H1 (cell line): ENCODE data around the gene KRT6C. TPM values are rescaled to one million over a fixed set of nuclear protein-coding genes. Genes with fewer than 3 reads are reported as not detected.

Source experiments
- CTCF ChIA-PET: fragments of 300-600 bp; sonication (Branson Sonifier 250); formaldehyde crosslinking; loops from one replicate; lab custom pipeline; 2021; ENCODE audit not compliant: partially characterized antibody; lab: Charles Lee
- POLR2A ChIA-PET: fragments of 300-600 bp; sonication (Branson Sonifier 250); formaldehyde crosslinking; loops from one replicate; lab custom pipeline; 2021; ENCODE audit warnings: inconsistent platforms; ENCODE audit not compliant: partially characterized antibody; lab: Charles Lee
- DNase-seq, 2 experiments: peaks; one replicate each; pipeline versions ENCODE4 v3.0.0 to v3.0.0-alpha.2; 2010 to 2022; ENCODE audit warnings: low spot score in 2 of 2, low read depth in 1 of 2, mixed read lengths in 1 of 2
- FAIRE-seq: peaks from 2 replicates; lab custom pipeline; 2011; peaks lifted over from hg19 to GRCh38; lab: Jason Lieb, UNC
- H2AFZ ChIP-seq: 2 replicates; pipeline ENCODE4 v1.8.1; 2012; ENCODE audit warnings: low read length, inconsistent platforms
- H2AK5ac ChIP-seq: 2 replicates; pipeline ENCODE4 v1.6.1; 2013; ENCODE audit warnings: low read depth, low read length
- H2BK120ac ChIP-seq: replicated peaks from 2 replicates; pipeline ENCODE3; 2013; ENCODE audit warnings: low read depth, low read length, inconsistent platforms
- H2BK12ac ChIP-seq: 2 replicates; pipeline ENCODE4 v1.6.1; 2013; ENCODE audit warnings: low read depth, low read length
- H2BK15ac ChIP-seq: 2 replicates; pipeline ENCODE4 v1.6.1; 2013; ENCODE audit warnings: low read length
- H2BK20ac ChIP-seq: 2 replicates; pipeline ENCODE4 v1.6.1; 2013; ENCODE audit warnings: low read length
- H2BK5ac ChIP-seq: 2 replicates; pipeline ENCODE4 v1.6.1; 2013; ENCODE audit warnings: low read depth, low read length
- H3K14ac ChIP-seq: 2 replicates; pipeline ENCODE4 v1.6.1; 2013; ENCODE audit warnings: inconsistent platforms; ENCODE audit not compliant: insufficient read length
- H3K18ac ChIP-seq: 2 replicates; pipeline ENCODE4 v1.6.1; 2013; ENCODE audit warnings: low read length; ENCODE audit errors: extremely low read depth
- H3K23ac ChIP-seq: 2 replicates; pipeline ENCODE4 v1.6.1; 2013; ENCODE audit warnings: inconsistent platforms; ENCODE audit not compliant: insufficient read length
- H3K23me2 ChIP-seq: 2 replicates; pipeline ENCODE4 v1.6.1; 2013; ENCODE audit warnings: low read depth, low read length
- H3K27ac ChIP-seq: 2 replicates; pipeline ENCODE4 v1.6.1; 2011; ENCODE audit warnings: low read depth, low read length, inconsistent platforms
- H3K27me3 ChIP-seq, 4 experiments: replicated peaks in 1 of 4; 1 replicate in 1 of 4; 2 replicates in 3 of 4; pipeline versions ENCODE4 v1.6.1 to v1.8.1; 2011 to 2013; ENCODE audit warnings: low read length in 3 of 4, mild to moderate bottlenecking in 3 of 4, inconsistent platforms in 2 of 4, mixed read lengths in 2 of 4, moderate library complexity in 1 of 4; ENCODE audit not compliant: control insufficient read depth in 3 of 4, insufficient read depth in 3 of 4; ENCODE audit errors: extremely low read depth in 1 of 4
- H3K36me3 ChIP-seq, 4 experiments: 2 replicates each; pipeline versions ENCODE4 v1.6.1 to v1.8.1; 2011 to 2013; ENCODE audit warnings: mild to moderate bottlenecking in 4 of 4, low read length in 3 of 4, moderate library complexity in 2 of 4, control low read depth in 1 of 4, inconsistent platforms in 1 of 4; ENCODE audit not compliant: insufficient read depth in 4 of 4, control insufficient read depth in 2 of 4
- H3K4ac ChIP-seq: replicated peaks from 2 replicates; pipeline ENCODE3; 2013; ENCODE audit warnings: low read length, low read depth, mixed read lengths, inconsistent platforms; ENCODE audit not compliant: insufficient read length
- H3K4me1 ChIP-seq, 4 experiments: replicated peaks in 1 of 4; 1 replicate in 1 of 4; 2 replicates in 3 of 4; pipeline versions ENCODE4 v1.6.1 to v1.8.1; 2011 to 2013; ENCODE audit warnings: low read length in 3 of 4, inconsistent platforms in 2 of 4, mixed read lengths in 1 of 4; ENCODE audit not compliant: insufficient read depth in 4 of 4, control insufficient read depth in 3 of 4
- H3K4me2 ChIP-seq, 2 experiments: 2 replicates each; pipeline versions ENCODE4 v1.6.1 to v1.8.1; 2011 to 2013; ENCODE audit warnings: low read depth in 2 of 2, low read length in 2 of 2, control low read depth in 1 of 2, inconsistent platforms in 1 of 2, mild to moderate bottlenecking in 1 of 2; ENCODE audit not compliant: insufficient read depth in 1 of 2
- H3K4me3 ChIP-seq, 4 experiments: fragments of 200-600, 300-600 bp in 1 of 4; sonication (generic), shearing (Covaris generic), sonication (Bioruptor Twin) in 1 of 4; 2 replicates each; pipeline versions ENCODE4 v1.5.1 to v1.8.1; 2011 to 2016; ENCODE audit warnings: low read length in 4 of 4, low read depth in 3 of 4, control low read depth in 2 of 4, inconsistent platforms in 2 of 4, mild to moderate bottlenecking in 2 of 4, mixed read lengths in 1 of 4, moderate library complexity in 1 of 4; ENCODE audit not compliant: insufficient read depth in 2 of 4; ENCODE audit errors: extremely low read depth in 1 of 4
- H3K56ac ChIP-seq: replicated peaks from 2 replicates; pipeline ENCODE3; 2013; ENCODE audit warnings: low read depth, mild to moderate bottlenecking, mixed read lengths, low read length, inconsistent platforms; ENCODE audit not compliant: insufficient read length
- H3K79me1 ChIP-seq: 2 replicates; pipeline ENCODE4 v1.6.1; 2013; ENCODE audit warnings: low read depth, low read length, control low read depth
- H3K79me2 ChIP-seq, 2 experiments: 2 replicates each; pipeline versions ENCODE4 v1.6.1 to v1.8.1; 2012 to 2013; ENCODE audit warnings: low read length in 2 of 2, mild to moderate bottlenecking in 2 of 2, inconsistent platforms in 1 of 2; ENCODE audit not compliant: insufficient read depth in 2 of 2, control insufficient read depth in 1 of 2
- H3K9ac ChIP-seq, 4 experiments: replicated peaks in 1 of 4; 1 replicate in 1 of 4; 2 replicates in 3 of 4; pipeline versions ENCODE4 v1.6.1 to v1.8.1; 2011 to 2013; ENCODE audit warnings: low read depth in 3 of 4, low read length in 3 of 4, control low read depth in 2 of 4, mild to moderate bottlenecking in 2 of 4, moderate library complexity in 2 of 4, inconsistent platforms in 1 of 4; ENCODE audit errors: extremely low read depth in 1 of 4
- H3K9me3 ChIP-seq, 2 experiments: 2 replicates each; pipeline versions ENCODE4 v1.6.1 to v1.8.1; 2012 to 2013; ENCODE audit warnings: mild to moderate bottlenecking in 2 of 2, moderate library complexity in 2 of 2, control low read depth in 1 of 2, inconsistent platforms in 1 of 2, low read depth in 1 of 2, low read length in 1 of 2, mixed read lengths in 1 of 2; ENCODE audit not compliant: insufficient read depth in 2 of 2
- H4K20me1 ChIP-seq, 2 experiments: replicated peaks in 1 of 2; 2 replicates each; pipeline versions ENCODE3 to v1.8.1; 2011 to 2013; ENCODE audit warnings: inconsistent platforms in 2 of 2, low read length in 2 of 2, mild to moderate bottlenecking in 1 of 2; ENCODE audit not compliant: insufficient read depth in 2 of 2, control insufficient read depth in 1 of 2
- H4K5ac ChIP-seq: 2 replicates; pipeline ENCODE4 v1.6.1; 2013; ENCODE audit warnings: low read length, low read depth, mixed read lengths, inconsistent platforms; ENCODE audit not compliant: insufficient read length
- H4K8ac ChIP-seq: 2 replicates; pipeline ENCODE4 v1.8.0; 2013; ENCODE audit warnings: mild to moderate bottlenecking, moderate library complexity, low read length, inconsistent platforms; ENCODE audit not compliant: insufficient read depth; ENCODE audit errors: extremely low read depth
- H4K91ac ChIP-seq: replicated peaks from 2 replicates; pipeline ENCODE3; 2013; ENCODE audit warnings: low read length, mixed read lengths, inconsistent platforms; ENCODE audit not compliant: insufficient read length
- CHD1 ChIP-seq: IDR thresholded peaks from 2 replicates; pipeline ENCODE4 v1.6.1; 2012; ENCODE audit warnings: low read depth, low read length, improper control_type of control experiment
- EZH2 ChIP-seq: fragments of 200-600 bp; sonication (generic); IDR thresholded peaks from 2 replicates; pipeline ENCODE4 v1.7.1; 2012; ENCODE audit warnings: low read depth, mild to moderate bottlenecking, moderate library complexity, low read length, inconsistent platforms; ENCODE audit not compliant: severe bottlenecking
- GABPA ChIP-seq: IDR thresholded peaks from 2 replicates; pipeline ENCODE4 v1.6.1; 2011; ENCODE audit warnings: mild to moderate bottlenecking, low read length, moderate library complexity, borderline replicate concordance; ENCODE audit not compliant: insufficient read depth
- HDAC2 ChIP-seq, 2 experiments: fragments of 300-600 bp in 1 of 2; sonication (generic) in 1 of 2; IDR thresholded peaks; 2 replicates each; pipeline ENCODE4 v1.6.1; 2011 to 2012; ENCODE audit warnings: low read depth in 2 of 2, low read length in 2 of 2, mild to moderate bottlenecking in 2 of 2, moderate library complexity in 2 of 2, borderline replicate concordance in 1 of 2, inconsistent platforms in 1 of 2
- KDM1A ChIP-seq: fragments of 200-600, 300-600 bp; sonication (generic); IDR thresholded peaks from 2 replicates; pipeline ENCODE4 v1.7.1; 2016; ENCODE audit warnings: mild to moderate bottlenecking, low read length, borderline replicate concordance
- KDM5A ChIP-seq: fragments of 200-600 bp; IDR thresholded peaks from 2 replicates; pipeline ENCODE4 v1.7.1; 2012; ENCODE audit warnings: mild to moderate bottlenecking, low read length, inconsistent platforms, mixed read lengths
- MAFK ChIP-seq: IDR thresholded peaks from 2 replicates; pipeline ENCODE4 v1.6.1; 2012; ENCODE audit warnings: low read depth, mild to moderate bottlenecking, improper control_type of control experiment, low read length
- MAX ChIP-seq: IDR thresholded peaks from 2 replicates; pipeline ENCODE4 v1.6.1; 2012; ENCODE audit warnings: inconsistent platforms
- RAD21 ChIP-seq, 2 experiments: IDR thresholded peaks in 1 of 2; conservative IDR thresholded peaks in 1 of 2; 2 replicates each; pipeline ENCODE4 v1.6.1; 2011; ENCODE audit warnings: low read depth in 2 of 2, low read length in 2 of 2, improper control_type of control experiment in 1 of 2, inconsistent platforms in 1 of 2, mild to moderate bottlenecking in 1 of 2, moderate library complexity in 1 of 2
- RBBP5 ChIP-seq: IDR thresholded peaks from 2 replicates; pipeline ENCODE4 v1.7.1; 2012; ENCODE audit warnings: low read depth, mild to moderate bottlenecking, inconsistent platforms, low read length, moderate library complexity, borderline replicate concordance
- SIRT6 ChIP-seq: IDR thresholded peaks from one replicate; pipeline ENCODE4 v1.7.1; 2012; ENCODE audit warnings: low read length, inconsistent platforms
- SUZ12 ChIP-seq: fragments of 200-600 bp; sonication (generic); IDR thresholded peaks from 2 replicates; pipeline ENCODE4 v1.6.1; 2012; ENCODE audit warnings: mild to moderate bottlenecking, inconsistent platforms, low read length, moderate library complexity, mixed read lengths
- ZNF274 ChIP-seq: IDR thresholded peaks from 2 replicates; pipeline ENCODE4 v1.7.0; 2012; ENCODE audit warnings: low read length, borderline replicate concordance; ENCODE audit errors: extremely low read depth
- WGBS, 2 experiments: shearing (Covaris generic) in 1 of 2; methylation state at CpG; one replicate each; pipeline versions ENCODE4 v1.1.6 to v1.1.7; 2013 to 2015; ENCODE audit warnings: low lambda C conversion rate in 2 of 2, mixed read lengths in 2 of 2, inconsistent platforms in 1 of 2, low coverage in 1 of 2, missing lambda C conversion rate in 1 of 2; ENCODE audit not compliant: insufficient replicate concordance in 2 of 2, insufficient coverage in 1 of 2, insufficient read length in 1 of 2; ENCODE audit errors: extremely low coverage in 1 of 2, missing lambda C conversion rate in 1 of 2; 5-methylcytosine and 5-hydroxymethylcytosine counted together
- polyA plus RNA-seq, 7 experiments: library from polyadenylated mRNA; depleted of rRNA in 3 of 7; stranded (reverse) in 5 of 7; unstranded in 2 of 7; fragments of >200 nt in 5 of 7; fragments of 200-250 nt in 2 of 7; gene quantifications; 1 replicate in 5 of 7; 2 replicates in 1 of 7; 4 replicates in 1 of 7; pipeline versions ENCODE4 v1.2.1 to v1.2.3, GENCODE V29; 2011 to 2013; ENCODE audit warnings: missing spikeins in 2 of 7, mixed read lengths in 2 of 7
- total RNA-seq: library from RNA; stranded (reverse); fragmentation: NEBNext Ultra II Directional; extraction: Animal tissue kit (Norgen Biotek cat#: 25700); gene quantifications from 2 replicates; pipeline ENCODE4 v1.2.1, GENCODE V29; 2021

Gene KRT6C
- total and polyA plus RNA-seq, 2 of the 8 experiments (the other 6 are each of a cell fraction or from before 2014, with no cell fraction given), result not detected

- Histone ChIP-seq H3K79me2 (no peaks in the 10 kb centered on the region), H3K4me2 (no peak overlapping the region), H2AFZ (no peak overlapping the region), H4K8ac (no peak overlapping the region; the same call in 1 of the 2 replicates), H3K9ac (no peak overlapping the region), H3K27me3 (no peaks in the 10 kb centered on the region; a peak in 2 of 7 replicates), H3K23me2 (no peaks in the 10 kb centered on the region), H2BK5ac (no peak overlapping the region), H3K4me3 (no peak overlapping the region), H3K36me3 (no peaks in the 10 kb centered on the region), H3K14ac (no peak overlapping the region), H3K18ac (no peak overlapping the region), H2BK20ac (no peak overlapping the region), H3K56ac (no peak overlapping the region), H4K20me1 (no peaks in the 10 kb centered on the region), H4K91ac (no peak overlapping the region), H2BK120ac (no peak overlapping the region), H3K4me1 (peaks cover 0 to 5% (median 3%) of the 10 kb centered on the region in 4 experiments; a peak in 3 of 7 replicates), H4K5ac (no peak overlapping the region), H3K9me3 (peaks cover 5 to 6% of the 10 kb centered on the region in 2 experiments; a peak in 3 of 4 replicates), H3K4ac (no peak overlapping the region), H3K23ac (no peak overlapping the region), H2BK12ac (no peak overlapping the region), H2BK15ac (no peak overlapping the region), H2AK5ac (no peak overlapping the region), H3K79me1 (no peaks in the 10 kb centered on the region), H3K27ac (no peak overlapping the region)
- DNase-seq (no peak), FAIRE-seq (no peak)
- CTCF ChIA-PET, result interaction anchor here (0.6 kb wide), 1 partner anchor 287 kb away, joined by 3 read pairs; no protein-coding TSS in a partner anchor
- WGBS, 2 experiments, result 67% methylated on average over 3 of the region's 3 CpGs; no CpG with 5 or more reads in 1 of the 2 experiments
- POLR2A ChIA-PET, result interaction anchor here (1.0 kb wide), 1 partner anchor 39 kb away, joined by 3 read pairs; no protein-coding TSS in a partner anchor
- TF ChIP-seq RBBP5 (no peak), SIRT6 (no peak), GABPA (no peak), KDM5A (no peak), MAX (no peak), ZNF274 (no peak), SUZ12 (no peak), MAFK (no peak), EZH2 (no peak), CHD1 (no peak), RAD21 (IDR thresholded peaks at IDR 0.05 in 1 of 2, conservative IDR thresholded peaks at IDR 0.05 in 1 of 2; ENCODE audit: low read depth in 2 of 2, low read length in 2 of 2) (no peak), HDAC2 (IDR thresholded peaks at IDR 0.05; ENCODE audit: borderline replicate concordance in 1 of 2, low read depth in 2 of 2, low read length in 2 of 2) (no peak), KDM1A (no peak)
Measured at GRCh38 chr12:52443966-52444365, 29.6 kb downstream of the KRT6C start.
